Measurements from ENCODE around the gene OR5K3. TPM values are rescaled to one million over a fixed set of nuclear protein-coding genes. Genes with fewer than 3 reads are reported as not detected.
A peak's percentile ranks its signal among the peaks of the same experiment; 100 is the strongest.

The OR5K3 gene
- total RNA-seq, 1 experiment from 2014 or later: not detected

DNA sequence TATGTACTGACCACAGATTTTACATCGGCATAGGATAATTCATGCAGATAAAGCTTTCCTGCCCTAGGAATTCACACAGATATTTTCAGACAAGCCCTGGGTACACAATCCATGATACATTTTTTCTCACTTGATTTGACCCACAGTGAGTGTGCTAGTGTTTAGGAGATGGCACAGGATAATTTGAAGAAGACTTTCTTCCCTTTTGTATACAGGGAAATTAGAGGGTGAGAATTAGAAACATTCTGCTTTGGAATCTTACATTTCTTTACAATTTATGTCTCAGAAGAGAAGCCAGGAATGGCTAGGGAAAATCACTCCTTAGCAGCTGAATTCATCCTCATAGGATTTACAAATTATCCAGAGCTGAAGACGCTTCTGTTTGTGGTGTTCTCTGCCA lies 36.9 kb upstream of the OR5K3 start, which contains the start of gene OR5K4:
Gene OR5K4 (plus strand): TSS at position 301 of the 400 bp plus-strand sequence. CDS start 0 bp downstream, at position 301.
- ChIA-PET CTCF (no interaction called here), POLR2A (no interaction called here)
- Mint-ChIP-seq H3K4me1 (ENCODE audit: insufficient read depth, unreplicated experiment) (no peaks in the 10 kb centered on the region), H3K4me3 (ENCODE audit: unreplicated experiment) (no peak within 1 kb of the TSS), H3K36me3 (ENCODE audit: insufficient read depth, unreplicated experiment) (no peaks in the 10 kb centered on the region), H3K27me3 (ENCODE audit: insufficient read depth, unreplicated experiment) (no peaks in the 10 kb centered on the region), H3K9me3 (ENCODE audit: unreplicated experiment) (peaks cover 6% of the 10 kb centered on the region), H3K27ac (ENCODE audit: low read depth, unreplicated experiment) (no peak within 1 kb of the TSS)
- no peak for DNase-seq (ENCODE audit: unreplicated experiment)
- BruUV-seq (replicated peaks): no TSS peak
- intact Hi-C loops (cut with micrococcal nuclease): no loop called here
- TF ChIP-seq, protein P1, sequence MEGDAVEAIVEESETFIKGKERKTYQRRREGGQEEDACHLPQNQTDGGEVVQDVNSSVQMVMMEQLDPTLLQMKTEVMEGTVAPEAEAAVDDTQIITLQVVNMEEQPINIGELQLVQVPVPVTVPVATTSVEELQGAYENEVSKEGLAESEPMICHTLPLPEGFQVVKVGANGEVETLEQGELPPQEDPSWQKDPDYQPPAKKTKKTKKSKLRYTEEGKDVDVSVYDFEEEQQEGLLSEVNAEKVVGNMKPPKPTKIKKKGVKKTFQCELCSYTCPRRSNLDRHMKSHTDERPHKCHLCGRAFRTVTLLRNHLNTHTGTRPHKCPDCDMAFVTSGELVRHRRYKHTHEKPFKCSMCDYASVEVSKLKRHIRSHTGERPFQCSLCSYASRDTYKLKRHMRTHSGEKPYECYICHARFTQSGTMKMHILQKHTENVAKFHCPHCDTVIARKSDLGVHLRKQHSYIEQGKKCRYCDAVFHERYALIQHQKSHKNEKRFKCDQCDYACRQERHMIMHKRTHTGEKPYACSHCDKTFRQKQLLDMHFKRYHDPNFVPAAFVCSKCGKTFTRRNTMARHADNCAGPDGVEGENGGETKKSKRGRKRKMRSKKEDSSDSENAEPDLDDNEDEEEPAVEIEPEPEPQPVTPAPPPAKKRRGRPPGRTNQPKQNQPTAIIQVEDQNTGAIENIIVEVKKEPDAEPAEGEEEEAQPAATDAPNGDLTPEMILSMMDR (IDR thresholded peaks at IDR 0.05; ENCODE audit: unreplicated experiment): no peak

DNA sequence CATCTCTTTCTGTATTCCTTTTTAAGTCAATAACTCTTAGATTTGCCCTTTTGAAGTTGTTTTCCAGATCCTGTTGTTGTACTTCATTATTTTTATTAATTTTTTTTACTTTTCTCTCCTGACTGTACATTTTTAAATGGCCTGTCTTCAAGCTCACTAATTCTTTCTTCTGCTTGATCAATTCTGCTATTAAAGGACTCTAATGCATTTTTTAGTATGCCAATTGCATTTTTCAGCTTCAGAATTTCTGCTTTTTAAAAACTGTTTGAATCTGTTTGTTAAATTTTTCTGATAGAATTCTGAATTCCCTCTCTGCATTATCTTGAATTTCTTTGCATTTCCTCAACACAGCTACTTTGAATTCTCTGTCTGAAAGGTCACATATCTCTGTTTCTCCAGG lies 31.2 kb upstream of the OR5K3 start:
- CTCF ChIA-PET: interaction anchor here (1.1 kb wide), 1 partner anchor 31 kb away, joined by 4 read pairs; the partner anchor contains the start of gene OR5K3
- H3K27ac Mint-ChIP-seq (ENCODE audit: low read depth, unreplicated experiment): no peak overlapping the region

DNA sequence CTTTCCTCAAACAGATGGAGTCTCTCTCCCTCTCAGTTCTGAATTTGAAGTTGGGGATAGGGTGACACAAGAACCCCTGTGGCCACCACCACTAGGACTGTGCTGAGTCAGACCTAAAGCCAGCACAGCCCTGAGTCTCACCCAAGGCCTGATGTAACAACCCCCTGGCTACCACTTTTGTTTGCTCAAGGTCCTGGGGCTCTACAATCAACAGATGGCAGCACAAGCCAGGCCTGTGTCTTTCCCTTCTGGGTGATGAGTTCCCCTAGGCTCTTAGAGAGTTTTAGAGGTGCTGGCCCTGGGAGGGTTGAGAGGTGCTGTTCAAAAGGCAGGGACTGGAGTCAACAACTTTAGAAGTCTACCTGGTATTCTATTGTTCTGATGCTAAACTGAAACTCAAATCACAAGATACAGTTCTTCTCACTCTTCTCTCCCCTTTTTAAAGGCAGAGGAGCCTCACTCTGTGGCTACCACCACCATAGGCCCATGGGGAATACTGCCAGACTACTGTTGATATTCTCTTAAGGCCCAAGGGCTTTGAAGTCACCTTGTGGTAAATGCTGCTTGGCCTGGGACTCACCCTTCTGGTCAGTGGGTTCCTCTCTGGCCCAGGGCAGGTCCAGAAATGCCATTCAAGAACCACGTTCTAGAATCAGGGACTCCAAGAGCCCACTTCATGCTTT lies 30.3 kb upstream of the OR5K3 start:
- POLR2A ChIA-PET: no interaction called here
- Mint-ChIP-seq H3K36me3 (ENCODE audit: insufficient read depth, unreplicated experiment) (no peaks in the 10 kb centered on the region), H3K9me3 (ENCODE audit: unreplicated experiment) (peaks cover 17% of the 10 kb centered on the region), H3K4me1 (ENCODE audit: insufficient read depth, unreplicated experiment) (no peaks in the 10 kb centered on the region), H3K27me3 (ENCODE audit: insufficient read depth, unreplicated experiment) (no peaks in the 10 kb centered on the region), H3K4me3 (ENCODE audit: unreplicated experiment) (no peak overlapping the region), H3K27ac (ENCODE audit: low read depth, unreplicated experiment) (no peak overlapping the region)
- CTCF ChIA-PET: no interaction called here
- no TSS peak for BruUV-seq (replicated peaks)
- TF ChIP-seq, protein P1 (IDR thresholded peaks at IDR 0.05; ENCODE audit: unreplicated experiment): peak; percentile 27
- DNase-seq (ENCODE audit: unreplicated experiment): peak; percentile 68
- intact Hi-C loops (cut with micrococcal nuclease): loop anchor here (1.0 to 5.0 kb wide), 2 partner anchors 213 to 227 kb away; no protein-coding TSS in a partner anchor

More for the DNA sequence above, 31.2 kb upstream of the OR5K3 start:
- TF ChIP-seq, protein P1 (IDR thresholded peaks at IDR 0.05; ENCODE audit: unreplicated experiment): no peak
- Mint-ChIP-seq H3K4me3 (ENCODE audit: unreplicated experiment) (no peak overlapping the region), H3K9me3 (ENCODE audit: unreplicated experiment) (peaks cover 17% of the 10 kb centered on the region), H3K36me3 (ENCODE audit: insufficient read depth, unreplicated experiment) (no peaks in the 10 kb centered on the region), H3K4me1 (ENCODE audit: insufficient read depth, unreplicated experiment) (no peaks in the 10 kb centered on the region), H3K27me3 (ENCODE audit: insufficient read depth, unreplicated experiment) (no peaks in the 10 kb centered on the region)
- DNase-seq (ENCODE audit: unreplicated experiment): no peak
- intact Hi-C loops (cut with micrococcal nuclease): no loop called here
- no TSS peak for BruUV-seq (replicated peaks)
- POLR2A ChIA-PET: no interaction called here

DNA sequence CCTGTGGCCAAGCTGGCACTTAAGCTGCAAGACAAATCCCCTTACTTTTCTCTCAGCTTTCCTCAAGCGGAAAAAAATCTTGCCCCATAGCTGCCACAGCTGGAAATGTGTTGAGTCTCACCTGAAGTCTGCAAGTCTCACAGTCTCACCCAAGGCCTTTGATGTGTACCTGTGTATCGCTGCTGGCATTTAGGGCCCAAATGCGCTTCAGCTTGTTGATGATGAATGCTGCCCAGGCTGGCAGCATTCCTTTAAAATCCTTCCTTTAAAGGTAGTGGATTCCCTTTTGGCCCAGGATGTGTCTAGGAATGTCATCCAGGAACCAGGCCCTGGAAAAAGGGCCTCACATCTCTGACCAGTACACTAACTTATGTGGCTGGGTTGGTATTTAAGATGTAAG lies 29.8 kb upstream of the OR5K3 start:
- no TSS peak for BruUV-seq (replicated peaks)
- POLR2A ChIA-PET: no interaction called here

More for the DNA sequence above, 29.8 kb upstream of the OR5K3 start:
- intact Hi-C loops (cut with micrococcal nuclease): loop anchor here (1.0 to 5.0 kb wide), 2 partner anchors 213 to 227 kb away; no protein-coding TSS in a partner anchor
- Mint-ChIP-seq H3K27me3 (ENCODE audit: insufficient read depth, unreplicated experiment) (no peaks in the 10 kb centered on the region), H3K36me3 (ENCODE audit: insufficient read depth, unreplicated experiment) (no peaks in the 10 kb centered on the region), H3K27ac (ENCODE audit: low read depth, unreplicated experiment) (peak overlapping the region; percentile 26), H3K4me1 (ENCODE audit: insufficient read depth, unreplicated experiment) (no peaks in the 10 kb centered on the region), H3K4me3 (ENCODE audit: unreplicated experiment) (no peak overlapping the region), H3K9me3 (ENCODE audit: unreplicated experiment) (peaks cover 17% of the 10 kb centered on the region)
- TF ChIP-seq, protein P1 (IDR thresholded peaks at IDR 0.05; ENCODE audit: unreplicated experiment): no peak
- DNase-seq (ENCODE audit: unreplicated experiment): no peak
- CTCF ChIA-PET: interaction anchor here (0.8 kb wide), 1 partner anchor 32 kb away, joined by 3 read pairs; no protein-coding TSS in a partner anchor
